Activated naive CD4-positive, alpha-beta T cell treated with anti-CD3 and anti-CD28 coated beads for 36 hours (primary cell): Measurements from ENCODE around the gene NSFL1C. TPM values are rescaled to one million over a fixed set of nuclear protein-coding genes. Genes with fewer than 3 reads are reported as not detected.
"Not testable (repeated sequence)": the region's sequence is repeated elsewhere in the genome, so short reads cannot be mapped to it uniquely, and the experiment has no call there.

Experiments
- CTCF ChIA-PET: fragments of 350-600 bp; sonication (Branson Sonifier 250); formaldehyde crosslinking; loops from one replicate; lab custom pipeline; 2021; ENCODE audit warnings: antibody characterized with exemption; lab: Charles Lee
- DNase-seq: peaks from one replicate; pipeline ENCODE4 v3.0.0-alpha.2; 2020
- H3K27ac Mint-ChIP-seq: one replicate; pipeline ENCODE4 v1.8.0; 2021; ENCODE audit warnings: mild to moderate bottlenecking, mixed read lengths
- H3K27me3 Mint-ChIP-seq: one replicate; pipeline ENCODE4 v1.8.0; 2021; ENCODE audit warnings: low read depth, mixed read lengths
- H3K36me3 Mint-ChIP-seq: one replicate; pipeline ENCODE4 v1.8.0; 2021; ENCODE audit warnings: low read depth, mixed read lengths
- H3K4me1 Mint-ChIP-seq: one replicate; pipeline ENCODE4 v1.8.0; 2021; ENCODE audit warnings: low read depth, mixed read lengths
- H3K4me3 Mint-ChIP-seq: one replicate; pipeline ENCODE4 v1.8.0; 2021; ENCODE audit warnings: mild to moderate bottlenecking, moderate library complexity, mixed read lengths
- H3K9me3 Mint-ChIP-seq: one replicate; pipeline ENCODE4 v1.8.0; 2021; ENCODE audit warnings: mixed read lengths
- intact Hi-C: fragments of 100-400 bp; cut with micrococcal nuclease; formaldehyde crosslinking; loops from one replicate; pipeline ENCODE4 v1.15.1; 2023
- total RNA-seq, 2 experiments: library from RNA; stranded (reverse); gene quantifications; one replicate each; pipeline ENCODE4 v1.2.3, GENCODE V29; 2021

The NSFL1C gene
- total RNA-seq, 2 experiments from 2014 or later = 80.4 to 84.1 TPM

- DNase-seq = no peak
- intact Hi-C loops = no loop called here
- CTCF ChIA-PET = no interaction called here
- Mint-ChIP-seq H3K9me3 (peaks cover 17% of the 10 kb centered on the region), H3K36me3 (peaks cover 3% of the 10 kb centered on the region), H3K4me1 (no peaks in the 10 kb centered on the region), H3K4me3 (no peak overlapping the region), H3K27me3 (no peaks in the 10 kb centered on the region), H3K27ac (no peak overlapping the region)
These were observed 49.4 kb downstream of the NSFL1C start for GRCh38 chr20:1417273-1417672.

- H3K9me3 Mint-ChIP-seq = peaks cover 15% of the 10 kb centered on the region
- intact Hi-C loops = no loop called here
- no peak overlapping the region for H3K27ac Mint-ChIP-seq
- no peak for DNase-seq
- H3K27me3 Mint-ChIP-seq = no peaks in the 10 kb centered on the region
- no peaks in the 10 kb centered on the region for H3K4me1 Mint-ChIP-seq
- peaks cover 2% of the 10 kb centered on the region for H3K36me3 Mint-ChIP-seq
- CTCF ChIA-PET = no interaction called here
- H3K4me3 Mint-ChIP-seq = no peak overlapping the region
These were observed 50.8 kb downstream of the NSFL1C start for GRCh38 chr20:1415667-1416468.

DNA sequence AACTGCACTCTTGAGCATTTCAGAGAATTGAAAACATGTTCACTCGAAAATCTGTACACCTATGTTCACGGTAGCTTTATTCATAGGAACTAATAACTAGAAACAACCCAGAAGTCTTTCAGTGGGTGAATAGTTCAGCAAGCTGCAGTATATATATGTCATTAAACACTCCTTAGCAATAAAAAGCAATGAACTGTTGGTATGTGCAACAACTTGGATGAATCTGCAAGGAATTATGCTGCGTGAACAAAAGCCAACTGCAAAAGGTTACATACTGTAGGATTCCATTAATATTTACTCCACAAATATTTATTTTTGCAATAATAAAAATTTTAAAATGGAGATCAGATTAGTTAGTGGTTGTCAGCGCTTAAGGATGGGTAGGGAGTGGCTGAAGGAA lies 51.7 kb downstream of the NSFL1C start:
- Mint-ChIP-seq H3K4me3 (no peak overlapping the region), H3K27ac (no peak overlapping the region), H3K9me3 (peaks cover 8% of the 10 kb centered on the region), H3K36me3 (peaks cover 2% of the 10 kb centered on the region), H3K27me3 (no peaks in the 10 kb centered on the region), H3K4me1 (no peaks in the 10 kb centered on the region)
- intact Hi-C loops = loop anchor here (5.0 kb wide), 1 partner anchor 147 kb away; no protein-coding TSS in a partner anchor
- no peak for DNase-seq
- CTCF ChIA-PET = no interaction called here

DNA sequence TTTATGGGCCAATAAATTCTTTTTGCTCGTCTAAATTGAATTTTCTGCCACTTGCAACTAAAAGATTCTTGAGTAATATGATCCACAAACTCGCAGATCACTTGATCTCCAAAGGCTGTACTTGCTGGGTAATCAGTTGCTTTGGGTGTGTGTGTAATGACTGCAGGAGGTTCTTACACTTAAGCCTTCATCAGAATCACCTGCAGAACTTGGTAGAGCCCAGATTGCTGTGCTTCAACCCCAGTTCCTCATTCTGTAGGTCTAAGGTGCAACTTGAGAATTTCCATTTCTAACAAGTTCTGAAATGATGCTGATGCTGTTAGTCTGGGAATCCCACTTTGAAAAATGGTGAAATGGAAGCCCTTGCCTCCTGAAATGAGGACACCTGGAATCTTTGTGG lies 60.8 kb downstream of the NSFL1C start:
- no peaks in the 10 kb centered on the region for H3K9me3 Mint-ChIP-seq
- no peaks in the 10 kb centered on the region for H3K27me3 Mint-ChIP-seq
- peaks cover 11% of the 10 kb centered on the region for H3K4me1 Mint-ChIP-seq
- intact Hi-C loops = no loop called here
- DNase-seq = no peak
- no peak overlapping the region for H3K27ac Mint-ChIP-seq
- H3K36me3 Mint-ChIP-seq = peaks cover 2% of the 10 kb centered on the region
- CTCF ChIA-PET = interaction anchor here (1.3 kb wide), 1 partner anchor 103 kb away, joined by 3 read pairs; no protein-coding TSS in a partner anchor
- H3K4me3 Mint-ChIP-seq = no peak overlapping the region

GRCh38 chr20:1403624-1404023 lies 63.0 kb downstream of the NSFL1C start:
- H3K9me3 Mint-ChIP-seq = no peaks in the 10 kb centered on the region
- intact Hi-C loops = no loop called here
- CTCF ChIA-PET = interaction anchor here (0.6 to 1.0 kb wide), 2 partner anchors 100 to 1070 kb away, joined by 4 read pairs; no protein-coding TSS in a partner anchor
- no peak overlapping the region for H3K4me3 Mint-ChIP-seq
- peaks cover 2% of the 10 kb centered on the region for H3K36me3 Mint-ChIP-seq
- no peaks in the 10 kb centered on the region for H3K27me3 Mint-ChIP-seq
- H3K27ac Mint-ChIP-seq = no peak overlapping the region
- no peak for DNase-seq
- H3K4me1 Mint-ChIP-seq = peaks cover 11% of the 10 kb centered on the region

- intact Hi-C loops = no loop called here
- Mint-ChIP-seq H3K27ac (no peak overlapping the region), H3K4me3 (no peak overlapping the region), H3K9me3 (peaks cover 1% of the 10 kb centered on the region), H3K4me1 (peaks cover 11% of the 10 kb centered on the region), H3K36me3 (peaks cover 2% of the 10 kb centered on the region), H3K27me3 (no peaks in the 10 kb centered on the region)
- CTCF ChIA-PET = interaction anchor here (1.1 kb wide), 1 partner anchor 36 kb away, joined by 3 read pairs; no protein-coding TSS in a partner anchor
- no peak for DNase-seq
These were observed 64.5 kb downstream of the NSFL1C start for GRCh38 chr20:1402149-1402548.

DNA sequence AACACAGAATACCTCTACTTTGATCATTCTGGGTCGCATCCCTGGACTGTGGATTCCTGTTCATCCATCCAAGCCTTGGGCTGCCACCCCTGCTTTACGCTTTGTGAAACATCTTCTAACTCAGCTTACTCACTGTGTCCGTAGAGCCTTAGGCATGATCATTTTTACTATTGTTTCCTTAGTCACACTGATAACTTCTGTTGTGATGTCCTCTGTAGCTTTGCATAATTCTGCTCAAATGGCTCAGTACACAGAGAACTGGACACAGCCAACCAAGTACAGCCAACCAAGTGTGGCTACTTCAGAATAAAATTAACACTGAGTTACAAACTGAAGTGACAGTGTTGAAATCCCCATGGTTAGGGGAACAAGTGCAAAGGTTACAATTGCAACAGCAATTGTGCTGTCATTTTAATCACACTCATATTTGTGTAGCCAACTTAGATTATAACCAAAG lies 65.2 kb downstream of the NSFL1C start:
- Mint-ChIP-seq H3K27ac (no peak overlapping the region), H3K27me3 (no peaks in the 10 kb centered on the region), H3K4me3 (no peak overlapping the region), H3K4me1 (peaks cover 17% of the 10 kb centered on the region), H3K36me3 (peaks cover 2% of the 10 kb centered on the region), H3K9me3 (peaks cover 5% of the 10 kb centered on the region)
- CTCF ChIA-PET = no interaction called here
- no peak for DNase-seq
- intact Hi-C loops = no loop called here

GRCh38 chr20:1399678-1400366 lies 66.8 kb downstream of the NSFL1C start:
- H3K4me3 Mint-ChIP-seq, intact Hi-C loops, H3K36me3 Mint-ChIP-seq, H3K27ac Mint-ChIP-seq, H3K9me3 Mint-ChIP-seq, H3K27me3 Mint-ChIP-seq, DNase-seq: not testable (repeated sequence)
- peaks cover 19% of the 10 kb centered on the region for H3K4me1 Mint-ChIP-seq
- CTCF ChIA-PET = interaction anchor here (0.9 to 2.2 kb wide), 4 partner anchors 37 to 104 kb away, joined by 3 to 8 read pairs (median 4); no protein-coding TSS in a partner anchor

DNA sequence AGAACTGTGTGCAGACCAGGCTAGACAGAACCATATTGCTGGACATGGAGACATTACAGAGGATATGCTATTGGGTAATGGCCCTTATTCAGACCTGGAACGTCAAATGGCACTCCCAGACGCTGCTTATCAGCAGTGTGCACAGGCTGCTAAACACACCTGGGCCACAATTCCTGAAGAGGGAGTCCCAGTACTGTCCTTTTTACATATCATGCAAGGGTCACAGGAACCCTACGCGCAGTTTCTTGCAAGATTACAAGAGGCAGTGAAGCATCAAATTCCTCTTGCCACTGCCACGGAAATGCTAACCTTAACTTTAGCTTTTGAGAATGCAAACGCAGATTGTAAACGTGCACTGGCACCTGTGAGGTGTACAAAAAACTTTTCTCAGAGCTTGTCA lies 68.5 kb downstream of the NSFL1C start:
- H3K36me3 Mint-ChIP-seq, H3K9me3 Mint-ChIP-seq, intact Hi-C loops, H3K27ac Mint-ChIP-seq, H3K27me3 Mint-ChIP-seq, DNase-seq, H3K4me3 Mint-ChIP-seq: not testable (repeated sequence)
- H3K4me1 Mint-ChIP-seq = peaks cover 27% of the 10 kb centered on the region
- CTCF ChIA-PET = interaction anchor here (0.6 to 2.2 kb wide), 4 partner anchors 14 to 105 kb away, joined by 4 to 8 read pairs (median 4); no protein-coding TSS in a partner anchor

GRCh38 chr20:1397710-1398109 lies 68.9 kb downstream of the NSFL1C start:
- Mint-ChIP-seq H3K4me1 (peaks cover 27% of the 10 kb centered on the region), H3K4me3 (no peak overlapping the region), H3K36me3 (peaks cover 2% of the 10 kb centered on the region), H3K27ac (no peak overlapping the region), H3K9me3 (peaks cover 5% of the 10 kb centered on the region), H3K27me3 (no peaks in the 10 kb centered on the region)
- intact Hi-C loops = no loop called here
- peak; percentile 34 for DNase-seq
- CTCF ChIA-PET = interaction anchor here (0.6 to 2.2 kb wide), 5 partner anchors 14 to 105 kb away, joined by 3 to 8 read pairs (median 4); no protein-coding TSS in a partner anchor

- H3K4me3 Mint-ChIP-seq = no peak overlapping the region
These were observed 69.9 kb downstream of the NSFL1C start for GRCh38 chr20:1396702-1397101.

GRCh38 chr20:1396264-1396663 lies 70.4 kb downstream of the NSFL1C start:
- H3K36me3 Mint-ChIP-seq = peaks cover 3% of the 10 kb centered on the region
- CTCF ChIA-PET = interaction anchor here (0.9 to 1.7 kb wide), 2 partner anchors 41 to 95 kb away, joined by 4 read pairs; no protein-coding TSS in a partner anchor
- peaks cover 5% of the 10 kb centered on the region for H3K9me3 Mint-ChIP-seq
- peaks cover 23% of the 10 kb centered on the region for H3K4me1 Mint-ChIP-seq
- H3K27ac Mint-ChIP-seq = no peak overlapping the region
- no peak for DNase-seq
- intact Hi-C loops = no loop called here
- H3K4me3 Mint-ChIP-seq = no peak overlapping the region
- no peaks in the 10 kb centered on the region for H3K27me3 Mint-ChIP-seq

More at GRCh38 chr20:1396702-1397101, 69.9 kb downstream of the NSFL1C start:
- no peak for DNase-seq
- peaks cover 5% of the 10 kb centered on the region for H3K9me3 Mint-ChIP-seq
- intact Hi-C loops = no loop called here
- H3K36me3 Mint-ChIP-seq = peaks cover 2% of the 10 kb centered on the region
- no peaks in the 10 kb centered on the region for H3K27me3 Mint-ChIP-seq
- peaks cover 19% of the 10 kb centered on the region for H3K4me1 Mint-ChIP-seq
- H3K27ac Mint-ChIP-seq = no peak overlapping the region
- CTCF ChIA-PET = interaction anchor here (0.9 to 2.0 kb wide), 3 partner anchors 40 to 106 kb away, joined by 4 read pairs; no protein-coding TSS in a partner anchor
